Posterior vena cava (tissue), 2 donors: ENCODE measurements around the gene GALNT18. TPM values are rescaled to one million over a fixed set of nuclear protein-coding genes. Genes with fewer than 3 reads are reported as not detected.

Source experiments
- DNase-seq: peaks from one replicate; pipeline ENCODE4 v3.0.0-alpha.2; 2020; ENCODE audit warnings: low spot score
- intact Hi-C, 2 donors: fragments of 100-400 bp; cut with DNase I; formaldehyde crosslinking; loops; one replicate each; pipeline versions ENCODE4 v1.14.1 to v1.14.2; 2022 to 2023
- long read RNA-seq, 2 donors: library from polyadenylated mRNA; unstranded; transcript quantifications; one replicate each; pipeline ENCODE4 v2.0.0, GENCODE V29; 2020 to 2021
- total RNA-seq, 2 donors: library from RNA; stranded (reverse); fragmentation: NEBNext Ultra II Directional; extraction: Animal tissue kit (Norgen Biotek cat#: 25700); gene quantifications; one replicate each; pipeline ENCODE4 v1.2.1, GENCODE V29; 2021
- donor health status: DM: yes; HTN: yes; CAD: no.
- donor health status: DM: yes; HTN: yes; CAD: no.

GALNT18 gene
- total RNA-seq, result 10 to 100 TPM; 21.4 to 28.0 TPM
- long read RNA-seq, donor 1, transcript GALNT18-201 (11 exons, 2,504 nt), result major isoform, 21 of 44 reads
- long read RNA-seq, donor 1, partial matches to known transcripts, result 5 of 44 reads
- long read RNA-seq, donor 1, other reads (novel, unspliced or antisense), result 18 of 44 reads
- long read RNA-seq, donor 2, transcript GALNT18-201 (11 exons, 2,504 nt), result major isoform, 198 of 266 reads
- long read RNA-seq, donor 2, partial matches to known transcripts, result 9 of 266 reads
- long read RNA-seq, donor 2, other reads (novel, unspliced or antisense), result 59 of 266 reads

DNA sequence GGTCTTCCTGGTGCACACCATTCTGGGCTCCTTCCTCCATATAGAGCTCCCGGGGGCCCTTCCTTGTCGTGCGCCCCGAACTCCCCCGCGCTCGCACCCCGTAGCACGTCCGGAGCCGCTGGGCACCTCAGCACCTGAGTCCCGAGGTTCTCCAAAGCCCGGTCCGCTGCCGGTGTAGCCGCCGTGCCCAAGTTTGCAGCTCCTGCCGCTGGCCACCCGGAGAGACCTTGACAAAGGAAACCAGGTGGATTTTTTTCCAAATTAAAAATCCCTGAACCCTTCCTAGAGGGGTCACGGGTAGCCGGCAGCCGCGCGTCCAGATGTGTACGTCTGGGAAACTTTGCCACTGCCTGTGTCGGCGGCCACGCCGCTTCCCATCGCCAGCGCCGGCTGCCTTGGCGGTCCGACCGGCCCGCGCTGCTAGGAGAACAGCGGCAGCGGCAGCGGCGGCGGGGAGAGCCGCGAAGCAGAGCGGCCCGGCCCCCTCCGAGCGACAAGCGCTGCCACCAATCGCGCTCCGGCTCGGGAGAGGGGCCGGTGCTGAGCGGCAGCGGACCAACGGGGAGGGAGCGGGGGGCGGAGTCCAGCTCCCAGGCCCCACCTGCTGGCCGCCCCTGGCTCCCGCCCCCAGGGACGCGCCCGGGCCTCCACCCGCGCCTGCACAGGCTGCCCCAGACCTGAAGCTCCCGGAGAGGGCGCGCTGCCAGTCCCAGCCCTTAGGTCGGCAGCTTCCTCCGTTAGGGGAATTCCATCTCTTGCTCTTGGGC is at the start of gene GALNT18:
TSS of gene GALNT18 (minus strand) at position 433 of the 767 bp plus-strand sequence.
- intact Hi-C loops, result loop anchor here (5.0 to 10.0 kb wide), 2 partner anchors 161 to 587 kb away; no protein-coding TSS in a partner anchor
- peak; percentile 96 for DNase-seq

DNA sequence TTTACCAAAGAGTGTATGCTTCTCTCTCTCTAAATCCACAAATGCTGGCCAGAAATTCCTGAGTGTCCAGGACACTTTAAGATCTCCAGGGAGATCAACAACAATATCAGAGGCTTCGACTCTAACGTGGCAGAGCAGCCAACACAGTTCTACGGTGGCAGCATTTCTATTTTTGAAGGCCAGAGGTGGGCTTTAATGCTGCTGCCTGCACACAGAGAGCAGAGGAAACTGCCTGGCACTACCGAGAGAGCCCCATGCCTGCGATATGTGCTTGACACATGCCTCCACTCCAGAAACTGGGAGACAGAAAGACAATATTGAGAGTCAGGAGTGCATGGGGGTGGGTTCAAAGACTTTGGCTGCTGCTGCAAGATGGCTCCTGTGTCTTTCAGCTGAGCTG is 48.8 kb upstream of the GALNT18 start:
- DNase-seq, result no peak
- intact Hi-C loops, result no loop called here

DNA sequence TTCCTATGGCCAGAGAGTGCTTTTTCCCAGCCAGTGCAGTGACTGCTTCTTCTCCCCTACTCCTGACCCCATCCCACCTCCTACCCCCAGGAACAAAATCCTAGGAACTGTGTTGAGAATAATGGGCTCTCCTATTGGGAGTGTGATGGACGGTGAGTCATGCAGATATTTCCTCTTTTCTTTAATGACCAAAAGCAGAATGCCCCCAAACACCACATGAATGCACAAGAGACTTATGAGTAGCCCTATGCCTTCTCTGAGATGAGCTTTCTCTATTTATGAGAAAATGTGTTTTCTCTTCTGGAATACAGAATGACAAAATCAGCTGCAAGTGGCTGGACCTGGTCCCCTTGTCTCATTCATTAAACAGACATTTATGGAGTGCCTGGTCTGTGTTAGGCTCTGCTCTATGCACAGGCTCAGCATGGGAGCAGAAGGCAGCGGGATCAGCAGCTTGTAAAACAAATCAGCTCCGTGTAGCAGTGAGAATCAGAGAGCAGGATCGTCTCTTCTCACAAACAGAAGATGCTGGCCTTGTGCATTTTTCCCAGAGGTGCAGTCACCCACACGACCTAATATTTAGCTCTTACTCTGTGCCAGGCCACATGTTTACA is 47.5 kb upstream of the GALNT18 start:
- intact Hi-C loops, result no loop called here
- no peak for DNase-seq

DNA sequence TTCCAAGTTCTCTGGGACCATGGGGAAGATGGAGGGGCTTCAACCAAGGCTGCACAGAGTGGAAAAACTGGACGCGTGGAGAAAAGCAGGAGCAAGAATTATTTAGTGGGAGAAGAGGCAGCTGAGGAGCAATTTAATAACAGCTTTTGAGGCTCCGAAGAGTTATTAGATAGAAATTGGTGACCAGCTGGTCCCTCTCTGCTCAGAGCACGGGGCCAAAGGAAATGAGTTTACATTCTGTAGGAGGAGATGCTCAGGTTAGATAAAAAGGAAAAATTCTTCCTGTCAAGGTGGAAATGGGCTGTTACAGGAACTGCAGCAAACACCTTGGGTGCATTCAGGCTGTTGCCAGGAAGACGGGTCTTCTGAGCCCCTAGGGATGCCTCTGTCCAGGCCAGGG is 47.0 kb upstream of the GALNT18 start:
- intact Hi-C loops, result no loop called here
- no peak for DNase-seq

DNA sequence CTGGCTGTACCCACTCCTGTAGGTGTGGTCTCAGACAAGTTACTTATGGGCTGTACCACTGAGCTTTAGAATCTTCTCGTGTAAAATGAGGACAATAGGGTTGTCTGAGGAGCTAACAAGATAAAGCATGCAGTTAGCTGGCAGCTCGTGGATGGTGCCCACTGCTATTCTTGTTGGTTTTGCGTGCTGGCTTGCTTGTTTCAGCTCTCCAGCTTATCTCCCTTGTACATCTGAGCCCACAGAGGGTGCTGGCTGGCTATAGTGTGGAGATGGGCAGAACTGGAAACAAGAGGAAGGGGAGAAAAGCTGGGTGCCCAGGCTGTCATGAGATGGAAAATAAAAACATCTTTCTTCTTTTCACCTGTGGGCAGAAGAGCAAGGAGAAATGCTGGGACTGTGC is 46.5 kb upstream of the GALNT18 start:
- intact Hi-C loops, result no loop called here
- no peak for DNase-seq

DNA sequence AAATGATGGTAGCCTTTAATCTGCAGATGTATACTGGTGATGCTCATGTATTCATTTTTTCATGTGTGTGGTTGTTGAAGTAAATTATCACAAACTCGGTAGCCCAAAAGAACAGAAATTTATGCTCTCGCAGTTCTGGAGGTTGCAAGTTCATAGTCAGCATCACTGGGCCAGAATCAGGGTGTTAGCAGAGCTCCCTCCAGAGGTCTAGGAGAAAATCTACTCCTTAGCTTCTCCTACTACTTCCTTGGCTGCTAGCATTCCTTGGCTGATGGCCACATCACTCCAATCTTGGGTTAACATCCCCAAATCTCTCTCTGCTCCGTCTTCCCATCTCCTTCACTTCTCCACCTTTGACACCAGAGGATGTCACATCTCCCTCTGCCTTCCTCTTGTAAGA is 45.3 kb upstream of the GALNT18 start:
- no peak for DNase-seq
- intact Hi-C loops, result no loop called here

DNA sequence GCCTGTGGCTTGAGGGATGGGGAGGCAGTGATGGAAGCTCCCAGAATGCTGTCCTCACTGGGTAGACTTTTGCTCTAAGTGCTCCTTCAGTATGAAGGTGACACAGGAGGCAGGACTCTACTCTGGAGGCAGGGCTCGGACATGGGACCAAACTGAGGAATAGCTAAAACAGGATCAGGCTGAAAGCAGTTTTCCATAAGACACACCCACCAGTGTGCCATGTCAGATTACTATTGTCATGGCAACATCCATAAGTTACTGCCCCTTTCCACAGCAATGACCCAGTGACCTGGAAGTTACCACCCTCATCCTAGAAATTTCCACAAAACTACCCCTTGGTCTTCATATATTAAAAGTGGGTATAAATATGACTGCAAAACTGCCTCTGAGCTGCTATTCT is 43.6 kb upstream of the GALNT18 start:
- intact Hi-C loops, result no loop called here
- no peak for DNase-seq

DNA sequence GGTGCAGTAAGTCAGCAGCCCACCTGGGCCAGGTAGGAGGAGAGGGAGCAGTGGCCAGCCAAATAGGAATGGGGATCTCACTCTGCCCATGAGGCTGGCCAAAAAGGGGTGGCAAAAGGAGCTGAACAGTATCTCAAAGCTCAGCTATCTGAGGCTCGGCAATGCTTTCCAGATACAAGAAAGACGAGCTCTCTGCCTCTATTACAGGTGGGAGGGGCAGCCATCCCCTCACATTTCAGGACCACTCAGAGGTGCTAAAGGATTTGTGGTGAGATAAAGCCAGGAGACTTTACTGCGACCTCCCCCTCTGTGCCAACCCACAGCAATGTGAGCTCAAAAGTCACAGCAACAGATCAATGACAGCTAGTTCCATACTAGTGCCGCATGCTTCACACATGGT is 42.1 kb upstream of the GALNT18 start:
- DNase-seq, result no peak
- intact Hi-C loops, result no loop called here

DNA sequence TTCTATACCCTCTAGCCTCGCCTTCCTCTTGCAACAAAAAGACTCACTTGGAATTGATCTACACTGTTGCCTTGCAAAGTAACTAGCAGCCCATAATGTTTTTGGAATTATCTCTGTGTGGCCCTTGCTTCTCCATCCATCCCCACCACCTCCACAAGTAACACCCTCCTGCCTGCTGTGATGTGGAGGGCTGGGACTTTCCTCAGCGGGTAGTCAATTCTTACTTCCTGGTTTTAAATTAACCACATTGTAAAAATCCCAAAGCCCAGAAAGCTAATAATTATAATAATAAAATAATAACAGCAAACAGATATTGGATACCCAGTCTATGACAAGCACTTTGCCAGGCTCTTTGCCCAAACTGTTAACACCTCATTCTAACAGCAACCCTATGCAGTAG is 40.8 kb upstream of the GALNT18 start:
- intact Hi-C loops, result no loop called here

DNA sequence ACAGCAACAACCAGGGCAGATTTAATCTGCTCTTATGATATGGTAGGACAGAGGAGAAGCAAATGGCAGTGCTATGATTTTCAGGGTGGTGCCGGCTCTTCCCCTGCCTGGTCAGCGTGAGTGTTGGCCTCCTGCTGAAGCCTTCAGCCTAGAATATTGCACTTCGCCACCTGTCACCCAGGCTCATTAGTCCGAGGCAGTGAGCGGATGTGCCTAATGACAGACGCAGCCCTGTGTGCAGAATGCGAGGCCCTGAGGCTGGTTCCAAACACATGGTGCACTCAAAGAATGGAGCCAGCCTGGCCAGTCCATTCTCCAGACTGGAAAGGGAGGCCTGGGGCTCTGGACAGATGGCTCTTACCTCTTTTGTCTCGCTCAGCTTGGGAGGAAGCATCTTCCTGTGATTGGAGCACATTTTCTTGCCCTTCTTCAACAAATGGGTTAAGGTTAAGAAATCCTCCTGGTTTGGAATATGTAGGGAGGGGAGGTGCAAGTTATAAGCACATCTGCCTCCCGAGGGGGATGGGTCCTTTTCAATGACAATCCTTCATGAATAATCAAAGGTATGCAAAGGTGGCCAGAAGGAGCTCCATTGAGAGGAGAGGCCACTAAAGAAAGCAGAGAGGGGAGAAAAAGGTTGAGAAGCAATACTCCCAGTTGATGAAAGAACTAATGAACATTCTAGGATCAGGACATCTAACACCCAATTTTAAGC is 39.7 kb upstream of the GALNT18 start:
- intact Hi-C loops, result no loop called here
- DNase-seq, result no peak

More for the DNA sequence above, 40.8 kb upstream of the GALNT18 start:
- DNase-seq, result no peak

DNA sequence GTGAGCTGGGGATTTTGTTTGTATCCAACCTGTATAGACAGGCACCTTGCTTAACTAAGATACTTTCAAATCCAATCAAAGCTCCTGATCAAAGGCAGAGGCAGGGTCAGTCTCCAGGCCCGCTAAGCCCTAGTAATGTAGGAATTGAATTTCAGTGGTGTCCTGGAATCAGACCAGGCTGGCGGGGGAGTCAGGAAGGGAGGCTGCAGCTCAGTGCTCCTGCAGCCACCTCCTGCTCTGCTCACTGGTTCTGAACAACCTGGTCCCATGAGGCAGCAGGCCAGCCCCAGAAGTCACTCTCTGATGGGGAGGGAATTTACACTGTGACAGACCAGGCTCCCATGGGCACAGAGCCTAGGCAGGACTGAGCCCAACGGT is 38.5 kb upstream of the GALNT18 start:
- no peak for DNase-seq
- intact Hi-C loops, result no loop called here

DNA sequence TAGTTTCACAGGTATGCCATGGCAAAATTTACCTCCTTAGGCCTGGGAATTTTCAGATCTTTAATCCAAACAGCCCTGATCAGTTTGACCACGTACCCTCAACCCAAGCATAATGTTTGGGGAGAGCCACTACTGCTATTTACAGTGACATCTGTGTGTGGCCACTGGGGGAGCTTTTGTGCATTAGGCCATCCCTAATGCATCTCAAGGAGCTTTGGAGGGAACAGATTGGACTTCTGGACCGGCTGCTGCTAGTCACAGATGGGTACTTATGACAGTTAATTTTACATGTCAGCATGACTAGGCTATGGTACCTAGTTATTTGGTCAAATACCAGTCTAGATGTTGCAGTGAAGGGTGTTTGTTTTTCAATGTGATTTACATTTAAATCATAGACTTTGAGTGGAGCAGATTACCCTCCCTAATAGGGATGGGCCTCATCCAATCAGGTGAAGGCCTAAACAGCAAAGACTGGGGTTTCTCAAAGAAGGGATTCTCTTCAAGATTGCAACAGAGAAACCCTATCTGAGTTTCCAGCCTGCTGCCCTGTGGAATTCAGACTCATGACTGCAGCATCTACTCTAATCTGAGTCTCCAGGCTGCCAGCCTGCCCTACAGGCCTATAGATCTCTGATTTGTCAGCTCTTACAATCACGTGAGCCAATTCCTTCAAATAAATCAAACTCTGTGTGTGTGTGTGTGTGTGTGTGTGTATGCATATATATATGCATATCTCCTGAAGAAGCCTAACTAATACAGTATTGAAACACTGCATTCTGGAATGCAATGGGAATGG is 38.0 kb upstream of the GALNT18 start:
- intact Hi-C loops, result no loop called here

DNA sequence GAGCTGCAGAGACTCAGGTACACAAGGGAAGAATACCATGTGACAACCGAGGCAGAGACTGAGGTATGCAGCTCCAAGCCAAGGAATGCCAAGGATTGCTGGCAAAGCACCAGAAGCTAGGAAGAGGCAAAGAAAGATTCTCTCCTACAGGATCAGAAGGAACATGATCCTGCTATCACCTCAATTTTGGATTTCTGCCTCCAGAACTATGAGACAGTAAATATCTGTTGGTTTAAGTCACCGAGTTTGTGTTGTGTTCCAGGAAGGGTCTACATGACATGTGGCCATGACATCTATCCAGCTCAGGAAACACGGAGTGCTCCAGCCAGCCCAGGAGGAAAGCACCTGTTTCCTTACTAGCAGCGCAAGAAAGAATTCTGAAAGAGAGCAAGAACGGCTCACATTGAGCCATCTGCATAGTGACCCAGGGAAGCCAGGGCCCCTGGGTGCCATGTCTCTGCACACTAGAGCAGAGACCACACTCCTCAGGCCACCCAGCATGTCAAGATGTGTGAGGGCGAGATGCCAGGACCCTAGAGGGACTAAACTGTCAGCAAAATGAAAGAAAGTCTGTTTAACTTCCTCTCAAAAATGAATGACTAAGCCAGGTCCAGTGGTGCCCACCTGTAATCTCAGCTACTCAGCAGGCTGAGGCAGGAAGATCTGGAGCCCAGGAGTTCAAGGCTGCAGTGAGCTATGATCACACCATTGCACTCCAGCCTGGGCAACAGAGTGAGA is 35.6 kb upstream of the GALNT18 start:
- no peak for DNase-seq
- intact Hi-C loops, result no loop called here

More for the DNA sequence above, 38.0 kb upstream of the GALNT18 start:
- DNase-seq, result no peak

DNA sequence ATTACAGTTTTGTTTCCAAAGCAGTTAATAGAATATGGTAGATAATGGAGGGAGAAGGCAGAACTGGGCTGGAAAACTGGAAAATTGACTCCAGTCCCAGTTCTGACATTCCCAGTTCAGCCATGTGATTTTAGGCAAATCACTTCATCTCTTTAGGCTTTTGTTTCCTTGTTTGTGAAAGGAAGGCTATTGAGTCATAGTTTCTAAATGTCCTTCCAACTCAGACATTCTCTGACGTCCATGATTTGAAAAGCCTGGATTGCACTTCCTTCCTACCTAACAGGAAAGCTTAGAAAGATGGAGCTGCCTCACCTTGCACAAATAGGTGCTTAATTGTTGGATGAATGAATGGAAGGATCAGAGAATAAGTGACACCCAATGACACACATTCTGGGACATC is 19.8 kb upstream of the GALNT18 start:
- intact Hi-C loops, result no loop called here
- no peak for DNase-seq

DNA sequence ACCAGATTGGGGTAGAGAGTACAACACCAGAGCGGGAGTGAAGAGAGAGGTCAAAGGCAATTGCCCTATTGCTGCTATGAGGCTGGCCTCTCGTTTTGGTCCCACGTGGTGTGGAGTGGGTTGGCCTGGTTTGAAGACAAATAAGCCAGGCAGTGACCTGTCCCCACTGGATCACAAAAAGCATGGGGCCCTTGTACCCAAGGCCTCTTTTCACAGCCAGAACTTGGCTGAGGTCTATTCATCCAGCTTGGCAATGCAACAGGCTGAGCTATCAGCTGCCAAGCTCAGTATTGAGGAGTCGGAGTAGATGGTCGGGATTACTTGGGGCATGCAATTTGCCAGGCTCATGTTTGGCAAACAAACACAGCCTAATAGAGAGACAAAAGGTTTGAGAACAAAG is 19.2 kb upstream of the GALNT18 start:
- no peak for DNase-seq
- intact Hi-C loops, result no loop called here

DNA sequence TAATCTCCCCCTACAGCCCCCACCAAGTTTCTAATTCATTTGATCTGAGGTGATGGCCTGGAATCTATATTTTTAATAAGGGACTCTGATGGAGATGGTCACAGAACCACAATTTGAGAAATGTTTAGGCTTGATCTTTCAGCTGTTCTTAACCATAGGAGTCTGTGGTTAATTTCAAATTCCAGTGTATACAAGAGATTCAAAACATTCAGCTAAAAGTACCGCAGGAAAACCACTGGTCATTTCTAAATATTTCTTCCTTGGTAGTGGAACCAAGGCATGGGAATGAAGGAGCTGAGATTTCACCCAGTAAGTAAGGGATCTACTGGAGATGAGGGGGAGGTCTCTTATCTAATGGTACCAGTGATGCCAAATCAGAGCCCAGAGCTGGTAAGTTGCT is 18.3 kb upstream of the GALNT18 start:
- no peak for DNase-seq
- intact Hi-C loops, result no loop called here

DNA sequence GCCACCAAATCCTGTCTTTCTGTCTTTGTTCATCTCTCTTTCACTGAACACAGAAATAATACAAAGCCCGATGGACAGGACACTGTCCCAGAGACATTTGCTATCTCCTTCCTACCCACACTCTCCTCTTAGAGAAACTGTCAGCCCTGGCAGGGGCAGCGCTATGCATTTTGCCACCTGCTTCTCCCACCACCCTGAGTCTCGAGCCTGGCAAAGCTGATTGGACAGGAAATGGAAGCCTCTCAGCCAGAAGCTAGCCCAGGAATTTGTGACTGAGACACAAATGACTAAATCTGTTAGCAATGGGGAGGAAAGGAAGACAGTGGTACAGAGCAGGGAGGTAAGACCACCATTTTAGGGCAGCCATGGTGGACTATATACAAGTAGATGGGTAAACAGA is 14.9 kb upstream of the GALNT18 start:
- no peak for DNase-seq
- intact Hi-C loops, result no loop called here

DNA sequence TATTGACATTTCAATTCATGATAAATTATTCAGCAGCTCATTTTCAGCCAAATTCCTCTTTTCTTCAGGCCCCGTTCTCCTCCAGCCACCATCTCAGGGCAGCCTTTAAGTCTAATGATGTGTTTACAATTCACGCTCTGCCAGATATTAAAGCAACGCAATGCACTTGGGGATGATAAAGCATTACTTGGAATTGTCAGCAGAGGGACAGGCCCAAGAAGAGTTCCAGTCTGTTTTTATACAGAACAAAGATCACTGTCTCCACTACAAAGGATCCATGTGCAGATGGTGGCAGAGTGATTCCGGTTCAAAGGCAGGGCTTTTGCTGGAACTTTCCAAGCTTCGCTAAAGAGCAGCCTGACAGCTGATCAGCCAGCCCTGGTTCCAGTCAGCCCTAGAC is 13.6 kb upstream of the GALNT18 start:
- DNase-seq, result no peak
- intact Hi-C loops, result no loop called here
